ENCODE results near the gene HDAC4.

HDAC4 gene

DNA sequence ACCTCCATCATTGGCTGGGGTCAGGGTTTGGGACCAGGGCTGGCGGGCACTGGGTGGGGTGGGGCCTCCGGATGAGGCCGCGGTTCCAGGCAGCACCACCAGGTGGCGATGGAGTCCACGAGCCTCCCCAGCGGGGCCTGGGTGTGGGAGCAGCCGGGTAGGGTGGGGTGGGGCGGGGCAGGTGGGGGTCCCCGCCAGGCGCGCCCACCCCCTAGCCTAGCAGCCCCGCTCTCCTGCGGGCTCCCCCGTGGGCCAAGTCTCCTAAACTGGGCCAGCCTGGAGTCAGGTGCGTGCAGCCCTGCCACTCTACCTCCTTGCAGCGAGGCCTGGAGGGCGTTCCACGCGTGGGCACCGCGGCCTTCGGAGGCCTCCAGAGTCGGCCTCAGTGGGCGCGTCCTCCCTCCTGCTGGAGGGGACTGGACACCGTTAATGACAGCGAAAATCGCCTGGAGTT lies 365.4 kb downstream of the HDAC4 start:
- DNase-seq: peak in 8 of 10 donors; percentile 49 to 95 (median 76)
- intact Hi-C loops (cut with DNase I): loop anchor here (1.0 kb wide), 1 partner anchor 71 kb away; no protein-coding TSS in a partner anchor

DNA sequence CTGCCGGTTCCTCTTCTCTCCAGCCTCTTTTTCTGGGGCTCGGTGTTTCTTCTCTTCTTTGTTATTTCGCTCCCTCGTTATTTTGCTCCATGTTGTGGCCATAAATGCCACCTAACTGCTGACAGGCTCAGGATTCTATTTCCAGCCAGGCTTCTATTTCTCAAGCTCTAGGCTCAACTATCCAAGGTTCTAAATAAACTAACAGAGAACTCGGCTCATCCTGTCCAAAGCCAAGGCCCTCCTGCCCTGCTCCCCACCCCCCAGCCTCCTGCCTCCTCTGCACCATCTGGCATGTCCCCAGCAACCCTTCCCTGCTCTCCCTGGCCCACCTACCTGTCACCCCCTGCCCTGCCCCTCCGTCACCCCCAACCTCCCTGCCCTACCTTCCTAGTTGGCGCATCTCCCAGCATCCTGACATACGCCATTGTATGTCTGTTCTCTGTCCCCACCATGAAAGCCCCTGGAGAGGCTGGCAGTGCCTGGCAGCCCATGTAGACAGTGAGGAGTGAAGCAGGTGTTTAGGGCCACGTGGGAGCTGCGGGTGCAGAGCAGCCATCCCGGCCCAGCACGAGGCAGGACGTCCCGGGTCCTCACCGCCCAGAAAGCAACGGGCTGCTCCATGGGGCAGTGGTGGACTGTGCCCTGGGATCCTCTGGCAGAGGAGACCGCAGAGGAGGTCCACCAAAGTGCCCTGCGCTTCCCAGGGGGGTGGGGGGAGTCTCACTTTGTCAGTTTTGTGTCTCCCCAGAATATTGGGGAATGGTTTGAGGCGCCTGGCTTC lies 366.1 kb downstream of the HDAC4 start:
- DNase-seq: peak in 1 of 10 donors; percentile 81
- intact Hi-C loops (cut with DNase I): loop anchor here (1.0 kb wide), 1 partner anchor 72 kb away; no protein-coding TSS in a partner anchor

- DNase-seq: peak in 2 of 10 donors; percentile 35 to 68
- intact Hi-C loops (cut with DNase I): no loop called here
Observed at GRCh38 chr2:239033801-239034560, 366.8 kb downstream of the HDAC4 start.

DNA sequence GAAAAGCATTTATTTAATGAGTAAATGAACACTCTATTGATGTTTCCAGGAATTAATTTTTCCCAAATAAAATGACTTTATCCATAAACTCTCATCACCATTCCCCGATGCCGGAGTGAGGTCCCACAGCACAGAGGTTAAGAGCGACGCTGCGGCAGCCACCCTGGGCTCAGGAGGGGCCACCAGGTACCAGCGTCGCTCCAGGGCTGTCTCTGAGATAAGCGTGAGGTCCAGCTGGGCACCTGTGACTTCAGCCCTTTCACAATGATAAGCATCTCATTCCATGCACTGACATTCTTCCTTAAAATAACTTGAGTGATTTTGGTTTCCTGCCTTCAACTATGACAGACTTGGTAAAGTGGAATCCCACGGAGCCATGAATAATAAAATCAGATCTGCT lies 370.9 kb downstream of the HDAC4 start:
- intact Hi-C loops (cut with DNase I): no loop called here
- peak in 1 of 10 donors; percentile 62 for DNase-seq

DNA sequence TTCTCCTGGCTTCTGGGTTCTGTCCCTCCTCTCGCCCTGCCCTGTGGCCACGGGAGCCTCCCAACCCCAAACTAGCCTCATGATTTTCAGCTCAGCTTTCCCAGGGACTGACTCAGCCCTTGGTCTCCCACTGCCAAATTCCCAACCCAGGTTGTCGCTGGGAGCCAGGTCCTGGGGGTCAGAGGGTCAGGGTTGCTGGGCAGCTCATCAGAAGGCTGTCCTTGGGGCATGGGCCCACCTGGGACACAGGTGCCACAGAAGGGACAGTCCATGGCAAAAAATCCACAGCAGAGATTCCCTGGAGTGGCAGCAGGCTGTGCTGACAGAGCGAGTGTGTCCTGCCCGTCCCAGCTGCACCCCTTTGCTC lies 372.6 kb downstream of the HDAC4 start:
- DNase-seq: peak in 2 of 10 donors; percentile 55 to 74
- intact Hi-C loops (cut with DNase I): no loop called here

DNA sequence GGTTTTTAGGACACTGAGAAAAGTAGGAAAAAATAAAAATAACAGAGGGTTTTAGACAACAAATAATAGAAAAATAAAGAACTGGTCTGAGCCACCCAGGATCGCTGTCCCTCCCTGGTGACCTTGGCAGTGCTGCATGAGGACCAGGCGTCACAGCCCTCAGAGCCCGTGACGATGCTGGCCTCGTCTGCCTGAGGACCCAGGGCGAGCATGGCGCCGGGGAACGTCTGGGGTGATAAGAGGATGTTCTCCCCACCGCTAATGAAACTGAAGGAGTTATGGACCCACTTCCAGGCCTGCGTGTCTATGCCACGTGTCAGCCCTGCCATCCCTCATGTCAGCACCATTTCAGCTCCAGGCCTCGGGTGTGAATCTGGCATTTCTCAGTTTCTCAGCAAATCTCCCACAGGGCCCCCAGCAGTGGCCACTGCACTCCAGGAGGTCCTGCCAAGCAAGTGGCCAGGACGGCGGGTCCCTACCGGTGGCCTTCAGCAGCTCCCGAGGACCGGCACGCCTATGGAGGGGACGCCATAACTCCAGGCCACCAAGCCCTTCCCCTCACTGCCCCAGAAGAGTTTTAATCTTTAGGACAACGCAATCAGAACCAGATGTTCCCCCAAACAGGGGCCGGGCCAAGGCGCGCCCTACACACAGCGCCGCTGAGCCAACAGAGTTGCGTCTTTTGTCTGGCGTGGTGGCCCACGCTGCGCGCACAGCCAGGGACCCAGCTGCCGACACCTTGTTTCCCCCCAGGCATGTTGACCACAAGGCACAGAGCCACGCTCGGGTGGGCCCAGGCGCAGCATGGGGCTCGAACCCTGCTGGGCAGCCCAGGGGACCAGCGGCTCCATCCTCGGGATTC lies 373.2 kb downstream of the HDAC4 start:
- DNase-seq: peak in 2 of 10 donors; percentile 76 to 77
- intact Hi-C loops (cut with DNase I): no loop called here

- peak in 2 of 10 donors; percentile 83 to 85 for DNase-seq
- intact Hi-C loops (cut with DNase I): no loop called here
Observed at GRCh38 chr2:239026711-239027361, 374.0 kb downstream of the HDAC4 start.

DNA sequence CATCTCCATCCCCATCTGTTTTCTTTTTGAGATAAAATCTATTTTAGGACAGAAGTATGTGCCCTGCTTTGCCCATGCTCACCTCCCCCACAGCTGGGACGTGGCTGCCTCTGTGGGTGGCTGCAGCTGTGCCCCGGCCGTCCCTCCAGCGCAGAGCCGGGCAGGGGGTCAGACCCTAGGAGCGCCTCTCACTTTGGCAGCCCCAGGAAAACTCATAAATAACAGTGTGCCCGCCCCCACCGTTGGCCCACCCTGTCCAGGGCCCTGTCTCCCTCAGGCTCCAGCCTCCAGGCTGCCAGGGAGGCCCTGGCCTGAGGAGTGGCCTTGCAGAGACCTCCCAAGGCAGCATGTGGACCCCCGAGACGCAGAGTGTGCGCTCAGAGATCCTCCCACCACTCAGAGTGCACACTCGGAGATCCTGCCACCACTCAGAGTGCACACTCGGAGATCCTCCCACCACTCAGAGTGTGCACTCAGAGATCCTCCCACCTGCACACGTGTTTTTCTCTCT lies 374.8 kb downstream of the HDAC4 start:
- intact Hi-C loops (cut with DNase I): no loop called here
- DNase-seq: peak in 3 of 10 donors; percentile 45 to 91 (median 88)

DNA sequence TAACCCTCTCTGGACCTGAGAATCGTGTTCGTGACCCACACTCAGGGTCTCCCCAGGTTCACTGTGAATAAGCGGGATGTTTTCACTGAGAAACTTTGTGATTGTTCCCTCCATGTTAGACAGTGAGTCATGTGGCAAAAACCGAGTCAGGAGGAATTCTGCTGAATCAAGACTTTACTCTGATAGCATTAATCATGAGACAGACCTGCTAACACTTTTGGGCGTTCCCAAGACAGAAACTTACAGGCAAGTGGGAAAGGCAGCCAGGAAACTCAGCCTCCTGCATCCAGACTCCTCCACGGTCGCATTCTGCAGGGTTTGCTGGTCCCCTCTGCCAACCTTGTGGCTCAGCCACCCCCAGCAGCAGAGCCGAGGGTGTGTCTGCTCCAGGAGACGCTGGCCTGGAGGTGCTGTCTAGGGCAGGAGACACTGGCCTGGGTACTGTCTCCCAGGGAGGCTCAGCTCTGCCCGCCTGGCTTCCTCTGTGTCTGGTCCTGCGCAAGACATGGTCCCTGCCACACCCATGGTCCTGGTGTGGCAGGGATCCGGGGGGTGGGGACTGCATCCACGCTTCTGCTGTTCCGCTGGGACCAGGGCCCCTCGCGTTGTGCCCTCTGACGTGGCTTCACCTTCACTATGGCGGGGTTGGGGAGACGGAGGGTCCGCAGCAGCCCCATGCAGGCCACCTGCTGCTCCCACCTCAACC lies 375.6 kb downstream of the HDAC4 start:
- DNase-seq: peak in 2 of 10 donors; percentile 77 to 85

DNA sequence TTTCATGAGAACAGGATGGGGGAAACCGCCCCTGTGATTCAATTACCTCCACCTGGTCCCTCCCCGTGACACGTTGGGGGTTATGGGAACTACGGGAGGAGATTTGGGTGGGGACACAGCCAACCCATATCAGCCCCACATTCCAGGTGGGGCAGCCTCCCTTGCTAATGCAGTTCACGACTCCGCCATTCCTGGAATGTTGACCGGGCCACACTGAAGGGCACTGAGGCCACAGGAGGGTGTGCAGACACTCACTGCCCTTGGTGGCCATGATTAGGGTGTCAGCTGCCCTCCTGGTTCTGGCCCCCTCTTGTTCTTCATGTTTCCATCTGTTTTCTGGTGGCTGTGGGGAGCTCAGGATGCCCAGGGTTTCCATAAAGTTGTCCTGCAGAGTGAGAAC lies 376.6 kb downstream of the HDAC4 start:
- intact Hi-C loops (cut with DNase I): no loop called here
- DNase-seq: peak in 2 of 10 donors; percentile 10 to 51

More for the DNA sequence above, 375.6 kb downstream of the HDAC4 start:
- intact Hi-C loops (cut with DNase I): no loop called here

DNA sequence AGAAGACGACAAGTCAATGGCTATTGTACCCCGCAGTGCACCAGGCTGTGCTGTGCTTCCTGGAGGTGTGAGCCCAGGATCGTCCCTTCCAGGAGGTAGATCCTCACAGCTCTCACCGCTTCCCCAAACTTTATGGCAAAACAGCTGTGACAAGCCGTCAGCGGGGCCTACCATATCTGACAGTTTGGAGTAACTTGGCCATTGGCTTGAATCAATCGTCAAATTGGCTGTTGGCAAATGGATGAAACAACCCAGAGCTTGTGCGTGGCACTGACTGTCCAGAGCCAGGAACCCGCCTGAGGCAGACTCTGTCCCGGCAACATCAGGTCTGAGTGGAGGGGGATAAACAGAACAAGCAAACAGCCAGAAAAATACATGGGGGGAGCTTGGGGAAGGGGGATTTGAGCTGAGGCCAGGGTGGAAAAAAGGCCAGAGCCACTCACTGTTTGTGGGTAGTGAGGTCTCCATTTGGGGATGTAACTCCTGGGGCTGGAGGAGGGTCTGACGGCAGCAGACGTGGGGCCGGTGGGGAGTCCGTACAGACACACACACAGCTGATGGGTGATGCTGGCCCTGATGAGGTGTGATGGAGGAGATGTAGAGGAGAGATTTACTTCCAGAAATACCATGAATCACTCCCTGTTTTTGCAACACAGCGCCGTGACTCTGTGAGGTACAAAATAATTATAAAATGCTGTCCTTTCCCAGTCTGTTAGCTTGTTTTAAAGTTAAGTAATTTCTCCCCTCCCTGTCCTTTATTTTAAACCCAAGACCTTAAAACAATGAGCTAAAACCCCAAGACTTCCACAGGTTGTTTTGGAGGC lies 378.2 kb downstream of the HDAC4 start:
- intact Hi-C loops (cut with DNase I): no loop called here
- peak in 2 of 10 donors; percentile 40 to 55 for DNase-seq

- DNase-seq: peak in 2 of 10 donors; percentile 30 to 77
- intact Hi-C loops (cut with DNase I): no loop called here
Observed at GRCh38 chr2:239021651-239022436, 379.0 kb downstream of the HDAC4 start.

GRCh38 chr2:239021224-239021623 lies 379.6 kb downstream of the HDAC4 start:
- intact Hi-C loops (cut with DNase I): no loop called here
- DNase-seq: peak in 1 of 10 donors; percentile 25

DNA sequence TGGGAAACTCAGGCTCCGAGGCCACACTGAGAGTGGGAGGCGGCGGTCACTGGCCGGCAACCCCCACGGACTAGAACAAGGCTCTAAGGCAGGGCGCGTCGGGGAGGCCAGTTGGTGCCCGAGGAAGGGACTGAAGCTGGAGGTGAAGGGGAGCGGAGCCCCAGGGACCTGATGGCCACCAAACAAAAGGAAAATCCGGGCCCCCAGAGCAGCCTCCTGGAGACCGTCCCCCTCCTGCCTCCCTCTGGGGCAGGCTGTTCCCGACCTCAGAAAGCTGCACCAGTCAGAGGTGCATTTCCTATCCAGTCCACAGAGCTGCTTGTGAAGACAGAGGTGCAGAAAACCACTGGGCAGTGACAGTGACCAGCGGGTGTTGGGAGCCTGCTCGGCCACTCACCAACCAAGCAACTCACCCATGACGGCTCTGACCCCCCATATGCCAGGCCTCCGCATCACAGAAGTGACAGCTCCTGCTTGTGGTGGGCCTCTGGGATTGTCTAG lies 380.2 kb downstream of the HDAC4 start:
- DNase-seq: peak in 2 of 10 donors; percentile 55 to 58
- intact Hi-C loops (cut with DNase I): no loop called here

DNA sequence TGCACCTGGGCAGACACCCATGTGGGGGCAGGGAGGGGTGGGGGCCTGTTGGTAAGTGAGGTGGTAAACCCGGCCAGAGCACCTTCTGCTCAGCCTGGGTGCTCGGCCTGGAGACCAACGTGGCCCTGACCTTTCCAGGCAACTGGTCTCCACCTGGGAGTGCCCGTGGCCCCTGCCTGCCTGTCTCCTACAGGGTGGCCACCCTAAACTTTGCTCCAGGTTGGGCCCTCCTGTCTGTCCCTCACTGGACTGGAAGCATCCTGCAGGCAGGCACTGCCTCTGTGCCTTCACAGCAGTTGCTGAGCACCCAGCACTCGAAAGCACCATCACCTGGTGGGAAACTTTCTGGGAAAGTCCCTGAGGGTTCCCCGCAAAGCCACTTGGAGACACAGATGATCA lies 381.6 kb downstream of the HDAC4 start:
- peak in 2 of 10 donors; percentile 60 to 63 for DNase-seq
- intact Hi-C loops (cut with DNase I): no loop called here

DNA sequence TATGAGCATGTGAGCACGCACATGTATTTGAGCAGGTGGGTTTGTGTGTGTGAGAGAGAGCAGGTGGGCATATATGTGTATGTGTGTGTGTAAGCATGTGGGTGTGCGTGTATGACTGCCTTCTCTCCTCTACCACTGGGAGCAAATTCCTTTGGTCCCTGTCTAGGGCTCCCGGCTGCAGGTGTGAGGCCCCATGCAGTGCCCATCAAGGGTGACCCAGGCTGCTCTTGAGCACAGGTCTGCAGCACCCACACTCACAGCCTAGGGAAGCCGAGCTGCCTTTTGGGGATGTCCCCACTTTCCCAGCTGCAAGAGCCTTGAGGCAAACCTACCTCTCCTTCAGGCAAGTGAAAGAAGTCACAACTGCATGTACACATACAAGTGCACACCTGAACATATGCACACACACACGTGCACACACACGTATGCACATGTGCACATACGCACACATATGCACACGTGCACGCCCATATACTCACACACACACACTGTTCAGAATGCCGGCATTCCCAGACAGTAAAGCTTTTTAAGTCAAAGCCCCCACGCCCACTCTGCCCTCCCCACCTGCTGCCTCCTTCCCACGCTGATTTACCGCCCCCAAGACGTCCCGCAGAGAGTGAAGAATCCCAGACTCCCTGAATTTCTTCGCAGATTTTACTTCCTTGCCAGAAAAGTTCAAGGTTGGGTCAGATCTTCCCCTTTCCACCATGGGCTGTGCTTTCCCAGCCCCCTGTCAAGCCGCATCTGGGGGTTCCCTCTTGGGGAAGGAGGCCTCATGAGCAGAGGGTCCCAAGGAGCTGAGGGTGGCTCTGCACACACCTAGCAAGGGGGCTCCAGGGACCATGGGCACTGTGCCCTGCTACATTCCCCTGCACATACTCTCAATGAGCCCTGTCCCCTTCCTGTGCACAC lies 382.3 kb downstream of the HDAC4 start:
- intact Hi-C loops (cut with DNase I): no loop called here
- peak in 2 of 10 donors; percentile 3 to 41 for DNase-seq
